ENCODE measurements around the gene RNASE8.

The RNASE8 gene

GRCh38 chr14:21054123-21054767 is 3.4 kb upstream of the RNASE8 start:
- DNase-seq: no peak

GRCh38 chr14:21054768-21055145 is 2.9 kb upstream of the RNASE8 start:
- DNase-seq: no peak

- no peak for DNase-seq
Measured at GRCh38 chr14:21055432-21056117, 2.0 kb upstream of the RNASE8 start.

- no peak for DNase-seq
Measured at GRCh38 chr14:21056520-21057163, 980 bp upstream of the RNASE8 start.

GRCh38 chr14:21058903-21059302 is 1.3 kb downstream of the RNASE8 start:
- DNase-seq: no peak

GRCh38 chr14:21059842-21060613 is 2.4 kb downstream of the RNASE8 start:
- no peak for DNase-seq

- DNase-seq: no peak
Measured at GRCh38 chr14:21060614-21061346, 3.2 kb downstream of the RNASE8 start.

- no peak for DNase-seq
Measured at GRCh38 chr14:21061347-21061668, 3.7 kb downstream of the RNASE8 start.

- no peak for DNase-seq
Measured at GRCh38 chr14:21063479-21063878, 5.9 kb downstream of the RNASE8 start.

GRCh38 chr14:21066882-21067502 is 9.4 kb downstream of the RNASE8 start:
- peak in 2 of 6 experiments; percentile 11 for DNase-seq

- DNase-seq: peak; percentile 32 to 54 (median 38)
Measured at GRCh38 chr14:21068521-21069387, 11.1 kb downstream of the RNASE8 start.

GRCh38 chr14:21069388-21070082 is 11.9 kb downstream of the RNASE8 start:
- DNase-seq: peak in 4 of 6 experiments; percentile 4 to 38 (median 24)

- peak in 2 of 6 experiments; percentile 12 to 32 for DNase-seq
Measured at GRCh38 chr14:21070083-21070609, 12.5 kb downstream of the RNASE8 start, which contains the start of gene ARHGEF40. ARHGEF40 (plus strand) TSS chr14:21070304; CDS start chr14:21070397, 93 bp downstream.

GRCh38 chr14:21070610-21071224 is 13.1 kb downstream of the RNASE8 start:
- peak in 2 of 6 experiments; percentile 41 to 52 for DNase-seq

GRCh38 chr14:21071225-21072030 is 13.8 kb downstream of the RNASE8 start:
- peak in 5 of 6 experiments; percentile 5 to 52 (median 36) for DNase-seq

GRCh38 chr14:21072031-21072473 is 14.4 kb downstream of the RNASE8 start:
- no peak for DNase-seq

- no peak for DNase-seq
Measured at GRCh38 chr14:21072781-21073339, 15.2 kb downstream of the RNASE8 start.

- no peak for DNase-seq
Measured at GRCh38 chr14:21073921-21074320, 16.3 kb downstream of the RNASE8 start.
